Measurements from ENCODE around the gene PGAM2.
"Not testable (repeated sequence)": the region's sequence is repeated elsewhere in the genome, so short reads cannot be mapped to it uniquely, and the experiment has no call there.

The PGAM2 gene

GRCh38 chr7:44029433-44029832 lies 35.9 kb downstream of the PGAM2 start:
- not testable (repeated sequence) for DNase-seq (ENCODE audit: low spot score)

GRCh38 chr7:44022796-44023467 lies 42.4 kb downstream of the PGAM2 start:
- not testable (repeated sequence) for DNase-seq (ENCODE audit: low spot score)

GRCh38 chr7:44022069-44022468 lies 43.3 kb downstream of the PGAM2 start:
- not testable (repeated sequence) for DNase-seq (ENCODE audit: low spot score)

GRCh38 chr7:44019825-44020224 lies 45.5 kb downstream of the PGAM2 start:
- not testable (repeated sequence) for DNase-seq (ENCODE audit: low spot score)

- DNase-seq (ENCODE audit: low spot score): peak; percentile 98
Measured at GRCh38 chr7:44018857-44019807, 46.2 kb downstream of the PGAM2 start.

- DNase-seq (ENCODE audit: low spot score): not testable (repeated sequence)
Measured at GRCh38 chr7:44015090-44015489, 50.3 kb downstream of the PGAM2 start.
